IPS-NIHi11 (cell line): ENCODE data around the gene CAMKMT.

Source experiments
- DNase-seq: peaks from one replicate; pipeline ENCODE4 v3.0.0; 2012; ENCODE audit warnings: mixed read lengths, low spot score

Gene CAMKMT

GRCh38 chr2:44444881-44445280 is 83.1 kb downstream of the CAMKMT start:
- DNase-seq, result no peak

DNA sequence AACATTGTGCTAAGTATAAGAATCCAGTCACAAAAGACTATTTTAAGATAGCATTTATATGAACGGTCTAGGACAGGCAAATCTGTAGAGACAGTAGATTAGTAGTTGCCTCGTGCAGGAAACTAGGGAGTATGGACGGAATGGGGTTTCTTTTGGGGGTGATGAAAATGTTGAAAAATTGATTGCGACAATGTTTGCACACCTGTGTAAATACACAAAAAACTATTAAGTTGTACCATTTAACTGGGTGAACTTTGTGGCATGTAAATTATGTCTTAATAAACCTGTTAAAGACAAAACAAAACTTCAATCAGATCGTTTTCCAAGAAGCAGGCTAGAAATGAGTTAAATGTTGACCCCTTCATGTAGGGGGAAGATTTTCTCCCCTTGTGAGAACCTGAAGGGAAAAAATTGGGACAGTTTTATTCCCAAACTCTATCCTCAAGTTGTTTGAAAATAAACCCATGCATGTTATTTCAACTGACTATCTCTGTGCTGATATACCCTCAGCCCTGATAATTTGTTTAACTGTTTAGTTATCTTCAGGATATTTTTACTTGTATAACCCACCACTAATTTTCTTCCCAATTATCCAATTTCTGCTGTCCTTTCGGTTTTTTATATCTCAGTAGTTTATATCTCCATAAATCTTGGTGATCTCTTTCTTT is 87.2 kb downstream of the CAMKMT start:
- DNase-seq, result no peak

DNA sequence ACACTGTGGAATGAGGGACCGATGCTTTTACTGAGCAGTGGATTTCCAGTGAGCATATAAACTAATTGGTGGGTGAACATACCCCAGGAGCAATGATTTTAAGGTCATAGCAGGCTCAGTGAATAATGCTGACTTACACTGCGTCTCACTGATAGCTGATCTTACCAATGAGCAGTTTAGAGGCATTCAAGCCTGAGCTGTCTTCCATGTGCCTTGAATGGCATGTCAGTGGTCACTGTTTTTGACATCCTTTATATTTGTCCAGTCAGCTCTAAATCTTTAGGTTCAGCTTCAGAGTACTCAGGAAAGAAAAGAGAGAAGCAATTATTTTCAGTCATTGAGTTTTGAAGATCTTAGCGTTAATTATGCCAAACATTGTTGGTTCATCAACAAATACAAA is 88.3 kb downstream of the CAMKMT start:
- no peak for DNase-seq

- no peak for DNase-seq
These were observed 89.1 kb downstream of the CAMKMT start for GRCh38 chr2:44450806-44451205.

DNA sequence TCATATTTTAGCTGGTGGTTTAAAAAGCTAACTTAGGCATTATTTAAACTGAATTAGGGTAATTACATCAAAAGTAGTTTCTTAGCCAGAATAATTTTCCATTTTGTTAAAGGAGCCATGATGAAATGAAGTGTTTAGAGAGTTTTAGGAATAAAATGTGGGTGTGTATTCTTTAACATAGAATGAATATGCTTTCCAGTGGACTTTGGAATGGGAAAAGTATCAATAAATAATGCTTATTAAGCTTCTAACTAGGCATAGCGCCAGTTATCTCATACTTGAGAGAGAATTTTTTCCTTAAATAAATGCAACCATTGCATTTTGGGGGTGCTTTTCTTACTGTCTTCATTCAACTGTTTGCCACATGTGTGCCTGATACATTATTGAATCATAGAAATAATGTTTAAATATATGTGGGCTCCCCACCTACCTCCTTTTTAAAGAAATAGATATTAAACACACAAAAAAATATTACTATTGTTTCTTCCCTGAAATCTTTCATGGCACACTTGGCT is 90.4 kb downstream of the CAMKMT start:
- no peak for DNase-seq

GRCh38 chr2:44453259-44453658 is 91.5 kb downstream of the CAMKMT start:
- DNase-seq, result no peak

- no peak for DNase-seq
These were observed 94.1 kb downstream of the CAMKMT start for GRCh38 chr2:44455877-44456276.

DNA sequence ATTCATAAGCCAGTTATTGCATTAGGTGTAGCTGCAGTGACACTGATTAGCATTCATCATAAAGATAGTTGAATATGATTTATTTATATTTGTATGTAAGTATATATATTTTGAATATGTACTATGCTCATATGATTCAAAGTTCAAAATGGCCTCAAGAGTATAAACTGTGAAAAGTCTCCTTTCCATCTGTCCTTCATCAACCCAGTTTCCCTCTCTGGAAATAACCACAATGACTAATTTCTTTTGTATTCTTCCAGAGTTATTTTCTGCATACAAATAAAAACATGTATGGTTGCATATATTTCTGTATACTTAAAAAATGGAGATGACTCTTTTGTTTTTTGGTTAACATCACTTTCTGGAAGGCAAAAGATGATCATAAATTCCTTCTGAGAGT is 95.2 kb downstream of the CAMKMT start:
- no peak for DNase-seq

DNA sequence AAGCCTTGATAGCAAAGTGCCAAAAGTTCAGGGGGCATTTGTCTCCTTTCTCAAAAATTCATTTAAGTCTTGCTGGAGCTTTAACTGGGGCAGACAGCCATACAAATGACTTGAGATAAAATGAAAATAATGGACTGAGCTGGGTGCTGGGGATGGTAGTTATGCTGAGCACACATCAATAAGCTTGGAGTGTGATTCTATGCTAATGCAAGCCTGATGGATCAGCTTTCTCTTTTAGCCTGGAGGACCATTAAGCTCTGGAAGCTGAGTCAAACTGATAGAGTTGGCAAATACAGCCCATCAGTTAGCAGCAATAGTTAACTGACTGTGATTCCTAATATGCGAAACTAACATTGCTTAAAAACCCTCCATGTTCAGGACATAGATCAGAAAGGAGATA is 98.0 kb downstream of the CAMKMT start:
- DNase-seq, result no peak

DNA sequence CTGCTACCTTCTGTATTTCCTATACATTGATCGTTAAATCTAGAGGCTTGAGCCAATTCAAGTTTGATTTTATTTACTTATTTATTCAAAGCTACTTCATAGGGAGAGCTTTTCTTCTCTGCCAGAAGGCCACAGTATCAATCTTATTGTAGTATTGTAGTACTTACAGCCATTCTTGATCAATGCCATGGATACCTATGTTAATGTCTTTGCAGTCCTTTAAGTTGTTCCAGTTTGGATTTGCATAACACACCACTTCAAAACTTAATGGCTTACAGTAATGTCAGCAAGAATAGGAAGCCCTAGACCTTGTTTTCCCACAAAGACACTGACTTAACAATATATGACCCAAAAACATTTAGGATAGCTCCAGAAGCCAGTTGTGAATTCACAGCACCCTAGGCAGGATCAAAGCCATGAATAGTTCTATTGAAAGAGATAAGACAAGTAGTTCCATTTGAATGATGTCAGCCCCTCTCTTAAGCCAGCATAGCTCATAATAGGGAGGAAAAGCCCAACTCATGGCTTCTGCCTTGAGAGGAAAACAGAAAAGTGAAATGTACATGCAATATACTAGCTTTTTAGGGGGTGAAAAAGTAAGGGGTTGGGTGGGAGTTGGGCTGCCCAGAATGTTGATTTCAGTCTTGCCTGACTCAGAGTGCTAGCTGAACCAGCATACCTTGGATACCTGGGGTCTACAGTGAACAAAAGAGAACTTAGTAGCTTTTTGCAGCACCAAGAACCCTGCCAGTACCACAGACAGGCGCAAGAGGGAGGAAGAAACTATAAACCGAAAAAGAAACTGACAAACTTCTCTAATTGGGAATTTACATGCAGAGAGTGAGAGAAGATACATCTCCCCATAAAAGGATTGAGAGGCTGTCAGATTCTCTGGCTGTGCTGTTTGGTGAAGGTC is 101.4 kb downstream of the CAMKMT start:
- DNase-seq, result no peak

- DNase-seq, result no peak
These were observed 102.7 kb downstream of the CAMKMT start for GRCh38 chr2:44464437-44464836.

DNA sequence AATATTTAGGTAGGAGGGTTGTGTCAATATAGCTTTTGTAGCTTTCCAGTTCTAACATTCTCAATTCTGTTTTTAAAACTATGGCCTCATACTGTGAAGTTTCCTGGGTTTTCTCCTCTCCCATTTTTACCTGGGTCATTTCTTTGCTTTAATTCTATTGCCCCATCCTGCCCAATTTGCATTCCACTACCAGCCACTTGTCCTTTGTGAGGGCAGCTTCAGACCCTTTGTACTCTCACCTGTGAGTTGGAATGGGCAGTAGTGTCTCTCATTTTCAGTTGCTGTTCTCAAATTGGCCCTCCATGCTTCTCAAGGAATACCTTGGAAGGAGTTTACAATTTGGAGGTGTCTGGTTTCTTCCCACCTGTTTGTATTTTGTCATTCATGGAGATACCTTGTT is 108.4 kb downstream of the CAMKMT start:
- peak; percentile 41 for DNase-seq

GRCh38 chr2:44477657-44478414 is 116.1 kb downstream of the CAMKMT start:
- no peak for DNase-seq

GRCh38 chr2:44479127-44479887 is 117.6 kb downstream of the CAMKMT start:
- DNase-seq, result peak; percentile 82

- DNase-seq, result no peak
These were observed 118.3 kb downstream of the CAMKMT start for GRCh38 chr2:44480068-44480467.

GRCh38 chr2:44487052-44487451 is 125.3 kb downstream of the CAMKMT start:
- no peak for DNase-seq

GRCh38 chr2:44490726-44491125 is 129.0 kb downstream of the CAMKMT start:
- no peak for DNase-seq

- DNase-seq, result no peak
These were observed 132.3 kb downstream of the CAMKMT start for GRCh38 chr2:44494006-44494405.

DNA sequence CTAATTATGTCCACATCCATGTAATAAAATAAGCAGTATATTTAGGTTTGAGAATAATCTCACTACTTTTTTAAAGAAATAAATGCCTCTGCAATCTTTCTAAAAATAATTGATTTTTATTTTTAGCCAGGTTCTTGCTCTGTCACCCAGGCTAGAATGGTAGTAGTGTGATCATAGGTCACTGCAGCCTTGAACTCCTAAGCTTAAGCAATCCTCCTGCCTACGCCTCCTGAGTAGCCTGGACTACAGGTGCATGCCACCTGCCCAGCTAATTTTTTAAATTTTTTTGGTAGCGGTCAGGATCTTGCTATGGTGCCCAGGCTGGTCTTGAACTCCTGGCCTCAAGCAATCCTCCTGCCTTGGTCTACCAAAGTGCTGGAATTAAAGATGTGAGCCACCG is 133.3 kb downstream of the CAMKMT start:
- DNase-seq, result no peak

DNA sequence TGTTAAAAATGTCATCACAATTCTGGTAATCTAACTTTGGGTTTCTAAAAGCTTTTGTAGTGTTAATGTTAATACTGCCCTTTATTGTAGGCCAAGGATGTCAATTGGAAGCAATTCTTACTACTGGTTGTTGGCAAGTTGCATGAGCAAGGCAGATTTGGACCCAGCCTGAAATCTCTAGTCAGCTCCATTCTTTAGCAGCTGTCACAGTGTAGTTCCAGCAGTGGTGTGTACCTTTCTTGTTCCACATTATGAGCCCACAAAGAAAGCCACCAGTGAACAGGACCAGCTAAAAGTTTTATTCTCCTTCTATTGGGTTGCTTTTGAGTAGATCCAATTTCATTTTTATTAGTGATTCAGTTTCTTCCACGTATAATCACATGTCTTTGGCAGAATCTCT is 133.8 kb downstream of the CAMKMT start:
- no peak for DNase-seq

DNA sequence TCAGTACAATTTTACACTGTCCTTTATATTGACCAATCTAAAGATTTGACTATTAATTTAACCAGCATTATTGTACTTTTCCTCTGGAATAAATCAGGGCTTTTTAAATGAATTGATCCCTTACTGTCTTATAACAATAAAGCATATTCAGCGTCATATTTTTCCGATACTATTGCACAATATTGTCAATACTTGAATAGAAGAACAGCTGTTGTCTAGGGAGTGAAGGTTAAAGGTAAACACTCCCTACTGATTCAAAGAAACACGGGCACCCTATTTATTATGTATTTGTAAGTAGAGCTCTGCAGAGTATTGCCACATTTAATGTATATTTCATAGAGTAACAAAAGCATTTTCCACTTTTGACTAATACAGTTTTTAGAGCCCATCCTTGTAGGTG is 134.4 kb downstream of the CAMKMT start:
- DNase-seq, result no peak

- DNase-seq, result no peak
These were observed 136.8 kb downstream of the CAMKMT start for GRCh38 chr2:44498551-44498950.
